ENCODE measurements around the gene RXRG. TPM values are rescaled to one million over a fixed set of nuclear protein-coding genes. Genes with fewer than 3 reads are reported as not detected.

RXRG gene
- total and polyA plus RNA-seq, 12 donors = 1.2 to 16.3 (median 4.1) TPM

DNA sequence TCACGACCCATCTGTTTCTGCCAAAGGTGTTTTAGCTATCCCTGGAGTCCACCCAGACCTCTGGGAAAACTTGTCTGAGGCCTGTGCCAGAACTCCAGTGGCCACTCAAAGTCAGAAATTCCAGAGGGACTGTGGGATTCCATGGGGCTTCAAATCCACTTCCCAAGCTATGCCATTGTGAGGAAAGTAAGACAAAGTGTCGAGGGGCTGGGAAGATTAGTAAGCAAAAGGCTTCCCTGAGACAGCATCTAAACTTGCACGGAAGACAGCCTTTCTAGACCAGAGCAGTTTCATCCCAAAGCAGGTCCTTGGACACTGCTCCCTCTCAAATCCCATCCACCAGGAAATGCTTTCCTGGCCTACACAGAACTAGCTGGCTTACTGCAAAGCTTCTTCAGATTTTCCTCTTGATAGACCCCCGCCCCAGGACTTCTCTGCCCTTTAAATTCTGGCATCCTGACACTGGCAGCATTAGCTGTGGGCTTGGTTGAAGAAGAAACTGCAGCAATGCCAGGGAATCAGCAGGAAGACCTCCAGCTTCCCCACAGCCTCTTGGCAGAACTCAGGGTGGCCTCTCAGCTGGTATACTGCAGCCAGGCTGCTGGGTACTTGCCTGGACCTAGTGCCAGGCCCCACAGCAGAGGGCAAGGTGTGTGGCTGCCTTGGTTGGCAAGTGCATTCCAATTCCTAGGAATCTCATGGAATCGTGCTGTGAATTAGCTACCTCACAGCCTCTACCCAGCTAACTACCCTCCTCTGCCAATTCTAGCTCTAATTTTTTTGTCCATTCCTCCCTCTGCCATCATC, 61.1 kb downstream of the RXRG start:
- 58 to 67% methylated on average over 5 of the region's 5 CpGs for WGBS, 2 donors
- Histone ChIP-seq H3K4me1 (peaks cover 0 to 30% (median 7%) of the 10 kb centered on the region in 9 donors), H3K27ac (no peak overlapping the region), H3K9me3 (no peaks in the 10 kb centered on the region), H3K36me3 (no peaks in the 10 kb centered on the region), H3K4me3 (no peak overlapping the region), H3K27me3 (peaks cover 0 to 76% (median 0%) of the 10 kb centered on the region in 7 donors)
- TF ChIP-seq, protein P1, sequence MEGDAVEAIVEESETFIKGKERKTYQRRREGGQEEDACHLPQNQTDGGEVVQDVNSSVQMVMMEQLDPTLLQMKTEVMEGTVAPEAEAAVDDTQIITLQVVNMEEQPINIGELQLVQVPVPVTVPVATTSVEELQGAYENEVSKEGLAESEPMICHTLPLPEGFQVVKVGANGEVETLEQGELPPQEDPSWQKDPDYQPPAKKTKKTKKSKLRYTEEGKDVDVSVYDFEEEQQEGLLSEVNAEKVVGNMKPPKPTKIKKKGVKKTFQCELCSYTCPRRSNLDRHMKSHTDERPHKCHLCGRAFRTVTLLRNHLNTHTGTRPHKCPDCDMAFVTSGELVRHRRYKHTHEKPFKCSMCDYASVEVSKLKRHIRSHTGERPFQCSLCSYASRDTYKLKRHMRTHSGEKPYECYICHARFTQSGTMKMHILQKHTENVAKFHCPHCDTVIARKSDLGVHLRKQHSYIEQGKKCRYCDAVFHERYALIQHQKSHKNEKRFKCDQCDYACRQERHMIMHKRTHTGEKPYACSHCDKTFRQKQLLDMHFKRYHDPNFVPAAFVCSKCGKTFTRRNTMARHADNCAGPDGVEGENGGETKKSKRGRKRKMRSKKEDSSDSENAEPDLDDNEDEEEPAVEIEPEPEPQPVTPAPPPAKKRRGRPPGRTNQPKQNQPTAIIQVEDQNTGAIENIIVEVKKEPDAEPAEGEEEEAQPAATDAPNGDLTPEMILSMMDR (IDR thresholded peaks at IDR 0.05) = no peak
- intact Hi-C loops (cut with DNase I) = loop anchor here in 1 of 10 donors (5.0 kb wide), 1 partner anchor 303 kb away; no protein-coding TSS in a partner anchor
- DNase-seq (no peak), ATAC-seq (peak in 3 of 8 donors; percentile 9 to 34 (median 21))

- Histone ChIP-seq H3K27ac (no peak overlapping the region), H3K4me1 (peaks cover 0 to 26% (median 5%) of the 10 kb centered on the region in 9 donors), H3K27me3 (peaks cover 0 to 69% (median 0%) of the 10 kb centered on the region in 7 donors), H3K4me3 (no peak overlapping the region), H3K9me3 (no peaks in the 10 kb centered on the region), H3K36me3 (no peaks in the 10 kb centered on the region)
- WGBS, 2 donors = 63 to 71% methylated on average over 6 of the region's 6 CpGs
- TF ChIP-seq, protein P1 (IDR thresholded peaks at IDR 0.05) = no peak
- DNase-seq (peak; percentile 29 to 42), ATAC-seq (peak; percentile 49 to 95 (median 81))
- intact Hi-C loops (cut with DNase I) = loop anchor here in 1 of 10 donors (5.0 kb wide), 1 partner anchor 304 kb away; no protein-coding TSS in a partner anchor
Measured at GRCh38 chr1:165383067-165383466, 61.9 kb downstream of the RXRG start.

- H3K27me3 ChIP-seq = peaks cover 0 to 62% (median 0%) of the 10 kb centered on the region in 7 donors
- peaks cover 0 to 19% (median 3%) of the 10 kb centered on the region in 9 donors for H3K4me1 ChIP-seq
- no peak overlapping the region for H3K27ac ChIP-seq
- 78 to 95% methylated on average over 6 of the region's 6 CpGs for WGBS, 2 donors
- TF ChIP-seq, protein P1 (IDR thresholded peaks at IDR 0.05) = no peak
- no peak overlapping the region for H3K4me3 ChIP-seq
- H3K36me3 ChIP-seq = no peaks in the 10 kb centered on the region
- no peaks in the 10 kb centered on the region for H3K9me3 ChIP-seq
- no peak for DNase-seq
- intact Hi-C loops (cut with DNase I) = loop anchor here in 1 of 10 donors (5.0 kb wide), 1 partner anchor 305 kb away; no protein-coding TSS in a partner anchor
- ATAC-seq = no peak
Measured at GRCh38 chr1:165381745-165382505, 63.0 kb downstream of the RXRG start.

DNA sequence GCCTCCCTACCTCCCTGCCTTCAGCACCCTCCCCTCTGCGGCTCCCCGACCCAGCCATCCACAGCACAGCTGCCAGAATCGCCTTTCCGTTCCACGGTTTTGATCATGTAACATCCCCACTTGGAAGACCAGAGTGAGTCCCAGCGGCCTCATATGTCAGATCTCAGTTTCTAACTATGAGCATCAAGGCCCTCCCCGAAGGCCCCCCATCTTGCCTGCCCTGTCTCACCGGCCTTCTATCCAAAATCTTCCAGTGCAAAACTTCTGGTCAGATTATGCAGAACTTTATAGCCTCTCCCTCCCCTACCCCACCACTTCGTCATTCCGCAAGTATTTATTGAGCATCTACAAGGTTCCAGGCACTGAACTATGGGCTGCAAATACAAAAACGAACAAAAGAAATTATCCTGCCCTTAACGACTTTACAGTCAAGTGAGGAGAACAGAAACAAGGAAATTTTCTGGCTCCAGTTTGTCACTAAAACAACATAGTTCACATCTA, 68.1 kb downstream of the RXRG start:
- intact Hi-C loops (cut with DNase I) = loop anchor here in 1 of 10 donors (10.0 kb wide), 1 partner anchor 318 kb away; the partner anchor contains the start of gene ALDH9A1
- H3K9me3 ChIP-seq = no peaks in the 10 kb centered on the region
- H3K36me3 ChIP-seq = no peaks in the 10 kb centered on the region
- peaks cover 0 to 75% (median 0%) of the 10 kb centered on the region in 7 donors for H3K27me3 ChIP-seq
- no peak for DNase-seq
- 27 to 29% methylated on average over 12 of the region's 12 CpGs for WGBS, 2 donors
- TF ChIP-seq, protein P1 (IDR thresholded peaks at IDR 0.05) = no peak
- H3K4me3 ChIP-seq = peak overlapping the region in 9 of 10 donors; percentile 21 to 57 (median 51)
- peak overlapping the region; percentile 53 to 94 (median 85) for H3K27ac ChIP-seq
- peaks cover 0 to 29% (median 24%) of the 10 kb centered on the region in 9 donors for H3K4me1 ChIP-seq
- peak in 1 of 8 donors; percentile 5 for ATAC-seq
